ENCODE measurements around the gene MCC.

DNA sequence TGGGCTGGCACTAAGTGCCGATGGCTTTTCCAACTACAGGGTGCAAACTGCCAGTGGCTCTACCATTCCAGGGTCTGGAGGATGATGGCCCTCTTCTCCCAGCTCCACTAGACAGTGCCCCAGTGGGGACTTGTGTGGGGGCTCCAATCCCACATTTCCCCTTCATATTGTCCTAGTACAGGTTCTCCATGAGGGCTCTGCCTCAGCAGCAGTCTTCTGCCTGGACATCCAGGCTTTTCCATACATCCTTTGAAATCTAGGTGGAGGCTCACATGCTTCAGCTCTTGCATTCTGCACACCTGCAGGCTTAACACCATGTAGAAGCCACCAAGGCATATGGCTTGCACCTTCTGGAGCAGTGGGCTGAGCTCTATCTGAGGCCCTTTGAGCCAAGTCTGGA lies 123.8 kb downstream of the MCC start:
- TF ChIP-seq, protein P1, sequence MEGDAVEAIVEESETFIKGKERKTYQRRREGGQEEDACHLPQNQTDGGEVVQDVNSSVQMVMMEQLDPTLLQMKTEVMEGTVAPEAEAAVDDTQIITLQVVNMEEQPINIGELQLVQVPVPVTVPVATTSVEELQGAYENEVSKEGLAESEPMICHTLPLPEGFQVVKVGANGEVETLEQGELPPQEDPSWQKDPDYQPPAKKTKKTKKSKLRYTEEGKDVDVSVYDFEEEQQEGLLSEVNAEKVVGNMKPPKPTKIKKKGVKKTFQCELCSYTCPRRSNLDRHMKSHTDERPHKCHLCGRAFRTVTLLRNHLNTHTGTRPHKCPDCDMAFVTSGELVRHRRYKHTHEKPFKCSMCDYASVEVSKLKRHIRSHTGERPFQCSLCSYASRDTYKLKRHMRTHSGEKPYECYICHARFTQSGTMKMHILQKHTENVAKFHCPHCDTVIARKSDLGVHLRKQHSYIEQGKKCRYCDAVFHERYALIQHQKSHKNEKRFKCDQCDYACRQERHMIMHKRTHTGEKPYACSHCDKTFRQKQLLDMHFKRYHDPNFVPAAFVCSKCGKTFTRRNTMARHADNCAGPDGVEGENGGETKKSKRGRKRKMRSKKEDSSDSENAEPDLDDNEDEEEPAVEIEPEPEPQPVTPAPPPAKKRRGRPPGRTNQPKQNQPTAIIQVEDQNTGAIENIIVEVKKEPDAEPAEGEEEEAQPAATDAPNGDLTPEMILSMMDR (IDR thresholded peaks at IDR 0.05), result no peak
- TF ChIP-seq POLR2A (IDR thresholded peaks at IDR 0.05) (no peak), POLR2AphosphoS5 (IDR thresholded peaks at IDR 0.05; ENCODE audit: insufficient read depth in 1 of 2, low read depth in 1 of 2) (no peak)
